IPS DF 19.7 (cell line): ENCODE measurements around the gene RTN4IP1.

Experiments used
- DNase-seq: peaks from one replicate; pipeline ENCODE4 v3.0.0-alpha.2; 2013; ENCODE audit warnings: low read depth, low spot score

The RTN4IP1 gene

DNA sequence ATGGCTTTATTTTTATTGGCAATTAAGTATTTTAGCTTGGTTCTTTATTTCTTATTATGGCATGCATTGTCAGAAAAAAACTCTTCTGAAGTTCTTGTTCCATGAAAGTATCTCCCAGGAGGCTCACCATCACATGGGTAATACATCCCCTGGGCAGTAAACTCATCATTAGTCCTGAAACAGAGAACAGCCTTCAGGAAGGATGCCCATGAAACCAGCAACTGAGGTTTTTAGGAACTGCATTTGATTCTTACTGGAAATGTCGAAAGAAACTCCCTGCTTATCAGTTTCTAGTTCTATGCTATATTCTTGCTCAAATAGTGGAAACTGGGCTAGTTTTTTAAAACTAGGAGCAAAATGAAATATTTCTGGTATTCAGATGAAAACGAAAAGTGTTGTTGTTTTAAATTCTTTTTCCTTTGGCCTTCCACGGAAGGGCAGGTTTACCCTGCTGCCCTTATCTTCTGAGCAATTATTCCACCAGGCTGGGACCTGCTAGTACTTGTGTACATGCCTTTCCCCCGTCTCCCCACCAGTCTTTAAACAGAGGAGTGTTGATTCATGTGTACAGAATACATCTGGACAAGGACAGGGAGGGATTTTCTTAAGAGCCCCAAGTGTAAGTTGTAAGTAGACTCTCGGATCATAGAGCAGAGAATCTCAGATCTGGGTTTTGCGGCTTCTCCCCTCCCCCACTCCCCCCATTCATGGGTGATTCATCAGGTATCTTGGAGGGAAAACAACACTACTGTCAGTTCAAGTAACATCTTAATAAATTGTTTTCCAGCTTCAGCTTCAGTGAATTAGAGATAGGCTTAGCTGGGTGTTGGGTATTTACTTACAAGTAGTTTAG is 81.5 kb downstream of the RTN4IP1 start:
- no peak for DNase-seq

DNA sequence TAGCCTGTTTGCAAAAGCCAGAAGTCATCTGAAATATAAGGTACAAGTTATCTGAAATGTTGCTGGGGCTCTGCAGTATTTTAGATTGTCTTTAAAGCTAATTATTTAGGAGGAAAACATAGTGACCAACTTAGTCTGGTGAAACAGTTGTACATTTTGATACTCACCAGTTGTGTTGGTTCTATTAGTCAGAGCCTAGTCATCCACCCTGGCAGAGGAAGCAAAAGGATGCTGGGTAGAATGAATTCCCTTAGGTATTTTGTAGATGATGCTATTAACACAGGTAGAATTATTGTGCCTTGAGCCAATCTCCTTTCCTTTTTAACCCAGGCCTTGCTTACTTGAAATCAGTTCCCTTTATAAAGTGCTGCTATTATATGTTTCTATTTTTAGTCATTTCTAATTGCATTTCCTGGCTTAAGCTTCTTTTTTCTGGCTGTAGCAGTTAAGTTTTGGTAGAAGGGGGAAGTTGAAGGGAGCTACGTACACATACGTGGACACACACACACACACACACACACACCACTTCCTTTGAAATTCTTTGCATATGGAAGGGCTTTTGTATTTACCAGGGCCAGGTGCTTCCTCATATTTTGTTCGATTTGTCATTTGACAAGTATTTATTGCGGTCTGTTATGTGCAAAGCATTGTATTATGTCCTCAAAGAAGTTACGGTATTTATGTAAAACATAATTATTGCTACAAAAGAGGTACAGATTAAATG is 82.4 kb downstream of the RTN4IP1 start:
- no peak for DNase-seq

DNA sequence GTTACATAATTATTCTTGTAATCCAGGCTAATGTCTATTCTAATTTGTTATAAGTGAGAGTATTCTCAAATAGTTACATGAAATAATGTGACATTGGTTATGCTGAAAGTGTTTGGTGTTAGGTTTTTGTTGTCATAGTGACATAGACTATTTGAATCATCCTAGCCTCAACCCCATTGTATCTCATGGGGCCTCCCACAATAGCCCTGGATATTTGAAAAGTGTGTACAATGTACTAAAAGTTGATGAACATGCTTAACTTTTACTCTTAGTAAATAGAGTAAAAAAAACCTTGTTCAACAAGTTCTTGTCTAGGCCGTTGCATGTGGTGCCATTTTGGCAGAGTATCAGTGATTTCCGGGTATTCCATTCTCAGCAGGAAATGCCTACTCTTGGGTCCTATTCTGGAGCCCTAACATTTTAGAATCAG is 83.0 kb downstream of the RTN4IP1 start:
- DNase-seq: no peak

DNA sequence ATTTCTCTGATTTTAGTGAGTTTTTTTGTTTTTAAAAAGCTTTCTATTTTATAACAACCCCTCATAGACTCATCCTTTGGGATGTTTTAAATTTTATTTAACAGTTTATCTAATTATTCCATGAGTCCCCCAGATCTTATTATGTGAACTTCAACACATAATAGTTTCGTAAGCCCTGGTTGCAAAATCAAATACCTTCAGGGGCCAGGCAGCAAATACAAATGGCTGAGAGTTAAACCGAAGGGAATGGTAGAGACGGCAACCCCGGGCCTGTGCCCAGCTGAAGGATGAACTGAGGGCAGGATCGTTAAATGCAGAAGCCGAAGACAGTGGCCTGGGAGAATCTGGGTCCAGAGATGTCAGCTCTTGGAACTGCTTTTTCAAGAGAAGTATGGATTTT is 88.4 kb downstream of the RTN4IP1 start:
- DNase-seq: no peak

DNA sequence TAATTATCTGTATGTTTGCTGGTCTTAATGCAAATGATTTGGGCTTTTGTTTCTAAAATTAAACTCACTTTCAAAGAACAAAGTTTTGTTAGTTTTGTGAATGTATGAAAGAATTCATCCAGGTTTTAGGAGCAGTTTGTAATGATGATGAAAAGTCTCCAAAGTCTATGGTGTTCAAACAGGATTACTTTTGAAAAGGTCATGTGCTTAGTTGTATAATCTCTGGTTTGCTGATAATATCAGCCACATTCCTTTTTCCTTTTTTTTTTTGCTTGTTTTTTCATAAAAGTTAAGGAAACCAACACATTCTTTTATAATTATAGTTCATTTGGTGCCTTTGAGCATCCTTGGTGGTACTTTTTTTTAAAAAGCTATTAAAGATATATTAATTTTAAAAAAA is 88.9 kb downstream of the RTN4IP1 start:
- DNase-seq: no peak

DNA sequence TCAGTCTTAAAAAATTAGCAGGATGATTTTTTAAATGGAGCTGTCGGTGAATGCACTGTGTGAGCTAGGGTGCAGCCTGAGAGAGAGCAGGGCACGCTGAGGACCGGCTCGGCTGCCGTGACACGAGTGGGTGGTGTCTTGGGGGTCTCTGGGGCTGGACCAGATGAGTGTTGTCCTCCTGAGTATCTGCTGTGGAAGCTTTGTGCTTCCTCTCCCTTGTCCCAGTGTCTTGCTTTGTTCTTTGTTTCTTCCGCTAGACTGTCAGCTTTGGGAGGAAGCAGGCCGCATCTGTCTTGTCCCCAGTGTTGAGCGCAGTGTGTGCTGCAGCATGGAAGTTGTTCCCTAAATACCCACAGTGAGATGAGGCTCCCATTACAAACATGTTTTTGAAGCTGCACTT is 89.4 kb downstream of the RTN4IP1 start:
- no peak for DNase-seq

DNA sequence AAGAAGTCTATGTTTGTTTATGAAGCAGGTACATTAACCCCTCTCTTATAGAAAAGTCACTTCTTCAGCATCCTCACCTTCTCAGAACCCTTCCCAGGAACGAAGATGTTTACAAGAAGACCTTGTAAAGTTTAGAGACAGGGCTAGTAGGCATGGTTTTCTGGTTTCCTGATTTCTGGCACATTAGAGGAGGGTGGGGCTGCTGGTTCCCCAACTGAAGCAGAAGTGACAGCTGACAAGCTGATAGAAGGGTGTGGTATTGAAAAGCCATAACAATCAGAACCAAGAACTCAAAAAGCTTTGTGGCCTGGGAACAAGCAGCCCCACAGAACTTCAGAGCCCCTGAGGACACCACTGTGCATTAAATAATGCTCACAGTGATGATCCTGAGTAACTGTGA is 91.2 kb downstream of the RTN4IP1 start:
- no peak for DNase-seq

DNA sequence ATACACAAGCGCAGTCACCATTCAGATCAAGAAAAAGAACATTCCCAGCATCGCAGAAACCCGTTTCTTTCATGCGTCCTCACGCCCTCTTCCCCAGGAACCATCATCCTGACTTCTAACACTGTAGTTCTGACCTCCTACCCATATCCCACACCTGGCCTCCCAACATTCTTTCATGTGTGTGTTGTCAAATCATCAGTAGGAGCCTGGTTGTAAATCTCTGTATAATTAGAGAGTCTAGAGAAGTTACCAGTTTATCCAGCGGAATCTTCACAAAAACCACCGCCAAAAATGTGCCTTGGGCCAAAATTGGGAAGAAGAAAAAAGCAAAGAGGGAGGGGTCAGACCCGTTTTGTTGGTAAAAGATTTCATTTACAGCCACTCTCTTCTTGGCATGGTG is 91.6 kb downstream of the RTN4IP1 start:
- no peak for DNase-seq

DNA sequence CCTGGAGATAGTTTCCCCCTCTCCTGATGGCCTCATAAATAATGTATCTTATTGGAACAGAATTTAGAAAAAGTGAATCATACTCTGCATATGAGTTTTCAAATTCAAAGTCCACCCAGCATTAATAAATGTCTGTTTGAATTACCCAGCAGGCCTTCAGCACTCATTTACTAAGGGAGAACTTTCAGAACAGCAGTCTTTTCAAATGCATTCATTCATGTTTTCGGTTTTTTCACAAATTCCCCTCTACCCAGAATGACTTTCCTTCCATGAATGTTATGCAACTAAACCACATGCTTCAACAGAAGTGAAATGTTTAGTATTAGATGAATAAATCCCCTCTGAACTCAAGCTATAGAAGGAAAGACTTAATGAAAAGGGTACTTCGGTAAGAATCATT is 92.4 kb downstream of the RTN4IP1 start:
- no peak for DNase-seq

DNA sequence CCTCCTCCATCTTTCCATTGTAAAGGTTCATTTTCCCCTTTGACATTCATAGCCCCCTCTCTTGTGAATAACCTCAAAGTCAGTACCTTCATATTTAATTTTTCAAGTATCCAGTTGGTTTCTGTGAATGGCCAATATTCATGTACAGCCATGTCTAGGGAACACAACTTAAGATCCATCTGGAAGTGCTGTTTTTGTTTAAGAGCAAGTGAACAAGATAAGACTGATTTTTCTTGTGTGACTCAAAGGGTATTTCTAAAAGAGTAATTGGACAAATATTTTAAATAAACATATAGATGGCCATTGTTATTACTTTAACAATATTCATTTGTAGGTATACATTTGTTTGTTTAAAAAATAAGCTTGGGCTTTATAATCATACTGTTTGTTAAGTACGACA is 92.9 kb downstream of the RTN4IP1 start:
- no peak for DNase-seq

DNA sequence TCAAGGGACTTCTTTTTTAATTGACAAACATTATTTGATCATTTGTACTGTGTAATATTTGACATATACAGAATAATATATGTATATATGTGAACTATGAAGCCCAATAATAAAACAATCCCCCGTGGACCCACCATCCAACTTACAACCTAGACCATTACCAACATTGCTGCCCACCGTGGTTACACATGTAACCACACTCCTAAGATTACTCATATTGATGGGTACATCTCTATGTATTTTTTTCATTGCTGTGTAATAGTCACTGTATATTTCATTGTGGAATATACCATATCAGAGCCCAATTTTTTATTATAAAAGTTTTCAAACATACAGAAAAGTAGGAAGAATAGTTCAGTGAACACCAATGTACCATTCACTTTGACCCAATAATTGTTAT is 94.3 kb downstream of the RTN4IP1 start:
- DNase-seq: no peak

DNA sequence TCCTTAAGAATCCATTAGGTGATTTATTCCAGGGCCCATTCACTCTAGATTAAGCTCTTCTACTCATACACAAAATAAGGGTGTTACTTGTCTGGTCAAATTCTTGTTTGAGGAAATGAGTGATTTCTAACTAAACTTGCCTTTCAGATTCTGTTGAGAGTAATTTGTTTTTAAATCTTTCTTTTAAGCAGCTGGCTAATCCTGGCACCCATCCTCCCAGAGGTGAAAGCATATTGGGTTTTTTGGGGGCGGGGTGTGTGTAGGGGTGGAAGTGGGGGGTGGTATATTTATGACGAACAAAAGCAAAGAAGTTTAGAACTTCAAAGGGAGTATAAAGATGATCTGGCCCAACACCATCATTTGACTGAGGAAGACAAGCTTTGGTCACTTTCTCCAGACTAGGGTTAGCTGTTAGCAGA is 94.7 kb downstream of the RTN4IP1 start:
- no peak for DNase-seq

DNA sequence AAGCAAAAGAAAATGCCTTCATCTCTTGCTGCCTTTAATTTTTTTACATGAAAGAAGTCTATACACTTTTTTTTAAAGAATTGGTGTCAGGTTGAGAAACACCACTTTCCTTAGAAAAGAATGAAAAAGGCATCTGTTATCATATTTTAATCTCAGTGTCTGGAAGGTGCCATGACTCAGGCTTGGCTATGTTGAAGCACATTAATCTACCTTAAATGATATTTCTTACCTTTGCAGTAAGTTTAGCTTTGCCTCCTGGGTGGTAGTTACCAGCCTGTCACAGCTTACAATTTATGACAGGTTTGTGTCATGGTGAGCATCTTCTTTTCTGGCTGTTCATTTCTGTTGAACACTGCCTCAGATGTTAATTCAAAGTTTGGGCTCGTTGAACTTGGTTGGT is 95.3 kb downstream of the RTN4IP1 start:
- DNase-seq: no peak

DNA sequence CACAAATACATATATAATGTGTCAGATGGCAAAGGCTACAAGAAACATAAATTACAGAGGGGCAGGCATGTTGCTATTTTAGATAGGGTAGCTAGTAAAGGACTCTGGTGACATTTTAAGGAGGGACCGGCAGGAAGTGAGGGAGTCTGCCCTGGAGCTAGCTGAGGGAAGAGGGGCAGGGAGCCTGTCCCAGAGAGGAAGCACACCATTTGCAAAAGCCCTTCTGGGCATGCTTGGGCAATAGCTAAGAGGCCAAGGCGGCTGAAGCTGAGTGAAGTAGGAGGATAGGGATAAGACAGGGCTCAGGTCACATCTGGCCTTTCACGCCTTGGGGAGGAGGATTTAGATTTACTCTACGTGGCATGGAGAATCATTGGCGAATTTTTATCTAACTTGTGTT is 96.2 kb downstream of the RTN4IP1 start:
- no peak for DNase-seq

DNA sequence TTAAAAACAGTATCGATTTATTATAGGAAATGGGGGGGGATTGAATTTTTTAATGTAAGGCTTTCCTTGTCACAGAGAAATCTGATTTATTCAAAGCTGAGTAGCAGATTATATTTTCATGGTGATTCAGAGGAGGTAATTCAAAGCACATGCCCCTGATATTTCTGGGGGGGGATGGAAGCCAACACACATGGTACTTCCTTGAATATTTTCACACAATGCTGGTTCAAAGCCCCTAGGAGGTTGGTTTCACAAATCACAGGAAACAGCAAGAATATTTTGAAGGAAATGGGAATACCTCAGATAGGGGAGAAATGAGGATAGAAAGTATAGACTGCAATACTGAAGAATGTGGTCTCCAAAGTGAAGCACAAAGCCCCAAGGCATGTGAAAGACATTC is 98.8 kb downstream of the RTN4IP1 start:
- DNase-seq: no peak

DNA sequence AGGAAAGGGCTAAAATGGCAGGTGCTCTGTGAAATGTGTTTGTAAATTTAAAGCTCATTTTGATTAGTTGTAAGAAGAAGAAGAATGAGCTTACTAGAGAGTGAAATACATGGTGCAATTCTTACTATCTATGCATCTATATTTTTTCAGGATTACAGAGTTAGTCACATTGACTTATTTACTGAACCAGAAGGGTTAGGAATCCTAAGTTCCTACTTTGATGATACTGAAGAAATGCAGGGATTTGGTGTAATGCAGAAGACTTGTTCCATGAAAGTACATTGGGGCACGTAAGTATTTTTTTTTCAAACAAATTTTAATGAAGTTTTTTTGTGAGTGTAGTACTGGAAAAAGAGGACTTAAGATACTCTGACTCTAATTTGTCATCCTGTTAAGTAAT is 99.3 kb downstream of the RTN4IP1 start:
- DNase-seq: no peak

DNA sequence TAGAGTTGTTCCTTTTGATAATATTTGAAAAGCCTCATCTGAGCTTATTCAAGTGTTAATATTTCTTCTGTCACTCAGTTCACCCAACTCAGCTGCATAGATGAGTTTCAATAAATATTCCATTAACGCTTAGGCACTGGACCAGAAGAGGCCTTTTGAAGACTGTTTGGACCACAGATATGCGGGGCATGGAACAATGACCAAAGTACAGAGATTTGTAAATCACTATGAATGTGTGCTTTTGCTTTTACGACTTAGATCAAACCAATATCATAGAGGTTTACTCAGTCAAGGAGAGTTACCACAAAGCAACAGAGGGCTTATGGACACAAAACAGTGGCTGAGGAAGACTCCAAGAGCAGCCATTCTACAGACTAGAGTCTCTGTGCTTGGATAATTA is 99.9 kb downstream of the RTN4IP1 start:
- no peak for DNase-seq

DNA sequence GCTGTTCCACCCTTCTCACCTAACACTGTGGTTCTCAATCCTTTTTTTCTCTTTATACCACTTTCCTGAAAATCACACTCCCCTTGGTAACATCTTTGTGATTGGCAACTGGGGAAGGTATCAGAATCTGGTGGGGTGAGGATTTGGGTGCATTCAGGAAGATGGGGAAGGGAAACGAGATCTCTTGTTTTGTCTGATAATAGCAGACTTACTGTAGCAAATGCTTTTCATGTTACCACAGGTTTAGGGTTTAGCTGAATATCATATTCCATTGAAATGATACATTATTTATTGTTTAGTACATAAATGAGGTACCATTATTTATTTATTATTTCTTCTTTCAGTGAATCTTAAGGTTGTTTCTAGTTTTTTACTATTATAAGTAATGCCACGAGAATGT is 100.8 kb downstream of the RTN4IP1 start:
- DNase-seq: no peak

DNA sequence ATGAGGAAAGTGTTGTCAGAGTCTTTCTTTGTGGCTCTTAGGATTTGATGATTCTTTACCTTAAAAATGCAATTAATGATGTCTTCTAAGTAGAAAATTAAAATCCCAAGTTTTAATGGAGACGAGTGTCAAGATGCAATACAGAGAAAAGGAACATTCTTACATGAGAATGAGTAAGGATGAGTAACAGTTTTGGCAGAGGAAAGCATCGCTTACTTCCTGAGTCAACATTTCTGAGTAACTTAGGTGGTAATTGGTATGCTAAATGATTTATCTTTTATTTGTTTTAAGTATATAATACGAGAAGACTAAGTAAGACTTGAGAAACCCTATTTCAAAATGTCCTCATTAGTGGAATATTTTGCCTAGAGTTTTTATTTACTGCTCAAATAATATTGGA is 101.3 kb downstream of the RTN4IP1 start:
- no peak for DNase-seq

DNA sequence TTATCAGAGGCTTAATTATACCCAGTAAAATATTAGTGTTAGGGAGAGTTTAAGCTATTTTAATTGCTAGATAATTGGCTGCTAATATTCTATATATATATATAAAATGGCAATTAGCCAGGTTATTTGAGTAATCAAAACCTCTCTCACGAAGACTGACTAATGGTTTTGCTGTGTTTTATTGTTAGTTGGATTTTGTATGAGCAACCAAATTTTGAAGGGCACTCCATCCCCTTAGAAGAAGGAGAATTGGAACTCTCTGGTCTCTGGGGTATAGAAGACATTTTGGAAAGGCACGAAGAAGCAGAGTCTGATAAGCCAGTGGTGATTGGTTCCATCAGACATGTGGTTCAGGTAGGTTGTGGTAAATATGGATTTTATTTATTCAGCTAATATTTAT is 102.2 kb downstream of the RTN4IP1 start:
- no peak for DNase-seq

DNA sequence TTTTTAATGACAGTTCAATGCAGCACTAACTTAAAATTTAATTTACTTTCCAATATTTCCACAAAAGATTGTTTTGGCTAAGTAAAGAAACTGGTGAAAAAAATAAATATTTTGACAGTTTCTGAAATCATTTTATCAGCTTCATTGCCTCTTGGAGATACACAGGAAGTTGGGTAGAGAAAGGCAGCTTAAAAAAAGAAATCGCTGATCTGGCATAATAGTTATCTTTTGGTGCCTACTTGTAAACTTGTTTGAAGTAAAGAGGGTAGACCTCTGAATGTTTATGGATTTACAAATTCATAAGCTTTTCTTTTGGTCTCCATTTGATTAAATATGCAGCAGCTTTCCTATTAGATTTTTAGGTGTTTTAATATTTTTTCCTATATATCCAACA is 103.4 kb downstream of the RTN4IP1 start:
- DNase-seq: no peak

DNA sequence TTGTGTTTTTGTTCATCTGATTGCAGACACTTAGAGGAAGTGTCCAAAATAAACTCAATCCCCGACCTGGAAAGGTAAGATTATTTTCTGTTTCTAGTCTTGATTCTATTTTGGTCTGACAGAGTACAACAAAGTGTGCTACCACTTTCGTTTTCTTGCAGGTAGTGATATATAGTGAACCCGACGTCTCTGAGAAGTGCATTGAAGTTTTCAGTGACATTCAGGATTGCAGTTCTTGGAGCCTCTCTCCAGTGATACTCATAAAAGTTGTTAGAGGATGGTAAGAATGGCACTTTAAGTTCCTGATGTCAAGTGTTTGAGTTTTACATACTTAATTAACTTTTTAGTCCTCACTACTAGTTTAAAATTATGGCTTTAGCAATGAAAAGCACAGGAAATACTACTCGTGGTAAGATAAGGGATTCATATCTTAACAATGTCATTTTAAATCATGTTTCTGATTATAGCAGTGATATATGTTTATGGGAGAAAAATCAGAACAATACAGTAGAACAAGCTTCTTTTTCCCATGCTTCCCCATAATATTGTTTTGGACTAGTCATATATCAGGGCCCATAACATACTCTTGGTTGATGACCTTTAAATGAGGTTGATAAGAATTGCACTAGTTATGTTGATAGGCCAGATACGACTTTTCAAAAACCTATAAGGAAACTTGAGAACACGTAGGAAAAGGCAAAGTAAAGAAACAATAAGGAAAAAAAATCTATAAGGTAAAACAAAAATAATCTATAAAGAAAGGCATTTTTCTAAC is 104.0 kb downstream of the RTN4IP1 start:
- DNase-seq: no peak
